Thoracic aorta (tissue), 2 donors: ENCODE measurements around the gene KRR1. TPM values are rescaled to one million over a fixed set of nuclear protein-coding genes. Genes with fewer than 3 reads are reported as not detected.

Source experiments
- total RNA-seq, 2 donors: library from RNA; depleted of rRNA; stranded (reverse); fragments of >200 nt; gene quantifications; one replicate each; pipeline versions ENCODE4 v1.1.0 to v1.2.3, GENCODE V29; 2016

The KRR1 gene
- total RNA-seq, 2 donors from 2014 or later: 30.6 to 46.8 TPM

Other genes starting within 250 kb of the KRR1 start
- gene CAPS2, start 181.3 kb downstream of the KRR1 start, total RNA-seq: 10 to 100 TPM; 18.7 to 23.0 TPM
- not detected for gene GLIPR1L1, start 176.9 kb downstream of the KRR1 start, total RNA-seq
- 1 to 10 TPM in 1 of 2 donors, under 1 TPM in 1; 0.41 to 1.8 TPM for gene GLIPR1L2, start 120.5 kb downstream of the KRR1 start, total RNA-seq
- 100 to 1,000 TPM in 1 of 2 donors, 10 to 100 TPM in 1; 66.9 to 103 TPM for gene GLIPR1, start 30.9 kb downstream of the KRR1 start, total RNA-seq